SK-N-SH (cell line): ENCODE data around the gene CDCP1. TPM values are rescaled to one million over a fixed set of nuclear protein-coding genes. Genes with fewer than 3 reads are reported as not detected.

Experiments used
- CTCF ChIA-PET: fragments of 300-600, 350-600 bp; formaldehyde crosslinking; extraction: SDS; loops from one replicate; lab custom pipeline; 2021; lab: Yijun Ruan, JAX
- POLR2A ChIA-PET: fragments of 350-600 bp; sonication (Branson Sonifier 250); formaldehyde crosslinking; extraction: SDS; loops from one replicate; lab custom pipeline; 2020; ENCODE audit warnings: antibody characterized with exemption, inconsistent platforms; lab: Yijun Ruan, JAX
- DNase-seq: peaks from one replicate; pipeline ENCODE4 v3.0.0; 2012
- H2AFZ ChIP-seq: fragments of 200-600 bp; sonication (generic); 2 replicates; pipeline ENCODE4 v1.8.1; 2016; ENCODE audit warnings: antibody characterized with exemption, mild to moderate bottlenecking, low read depth
- H3F3A ChIP-seq: fragments of 200-600 bp; sonication (generic); replicated peaks from 2 replicates; pipeline ENCODE3; 2016; ENCODE audit warnings: antibody characterized with exemption, mild to moderate bottlenecking; ENCODE audit not compliant: insufficient read depth
- H3K27ac ChIP-seq, 2 experiments: fragments of 200-500 bp in 1 of 2; fragments of 200-600 bp in 1 of 2; sonication (Bioruptor generic) in 1 of 2; sonication (generic), shearing (Covaris generic) in 1 of 2; 2 replicates each; pipeline versions ENCODE4 v1.5.1 to v1.6.1; 2014 to 2016; ENCODE audit warnings: low read depth in 2 of 2, inconsistent platforms in 1 of 2, low read length in 1 of 2, mild to moderate bottlenecking in 1 of 2, mixed read lengths in 1 of 2
- H3K27me3 ChIP-seq: fragments of 200-600 bp; sonication (generic), shearing (Covaris generic); 2 replicates; pipeline ENCODE4 v1.6.1; 2016; ENCODE audit warnings: mixed run types; ENCODE audit not compliant: insufficient read depth
- H3K36me3 ChIP-seq, 2 experiments: fragments of 200-500 bp in 1 of 2; fragments of 200-600 bp in 1 of 2; sonication (Bioruptor generic) in 1 of 2; sonication (generic) in 1 of 2; replicated peaks in 1 of 2; 2 replicates each; pipeline versions ENCODE3 to v1.5.1; 2014 to 2016; ENCODE audit warnings: low read length in 1 of 2, mild to moderate bottlenecking in 1 of 2; ENCODE audit not compliant: insufficient read depth in 2 of 2, control insufficient read depth in 1 of 2
- H3K4me1 ChIP-seq, 2 experiments: fragments of 200-500 bp in 1 of 2; fragments of 200-600 bp in 1 of 2; sonication (Bioruptor generic) in 1 of 2; sonication (generic), shearing (Covaris generic) in 1 of 2; 2 replicates each; pipeline versions ENCODE4 v1.5.1 to v1.6.1; 2014 to 2016; ENCODE audit warnings: low read depth in 1 of 2, low read length in 1 of 2, mixed run types in 1 of 2; ENCODE audit not compliant: insufficient read depth in 2 of 2, control insufficient read depth in 1 of 2
- H3K4me2 ChIP-seq: fragments of 200-600 bp; sonication (generic), shearing (Covaris generic); 2 replicates; pipeline ENCODE4 v1.6.1; 2017; ENCODE audit warnings: mixed run types
- H3K4me3 ChIP-seq, 2 experiments: fragments of 200-500 bp in 1 of 2; fragments of 200-600 bp in 1 of 2; sonication (Bioruptor generic) in 1 of 2; sonication (generic), shearing (Covaris generic) in 1 of 2; 2 replicates each; pipeline versions ENCODE4 v1.5.1 to v1.8.1; 2014 to 2016; ENCODE audit warnings: low read depth in 2 of 2, inconsistent platforms in 1 of 2, low read length in 1 of 2, mild to moderate bottlenecking in 1 of 2, mixed read lengths in 1 of 2, moderate library complexity in 1 of 2
- H3K79me2 ChIP-seq: fragments of 200-600 bp; sonication (generic); 2 replicates; pipeline ENCODE4 v1.8.1; 2017; ENCODE audit warnings: mild to moderate bottlenecking; ENCODE audit not compliant: insufficient read depth
- H3K9ac ChIP-seq: fragments of 200-600 bp; sonication (generic); 2 replicates; pipeline ENCODE4 v1.6.1; 2017; ENCODE audit warnings: mixed run types
- H3K9me2 ChIP-seq: fragments of 200-600 bp; sonication (generic); 2 replicates; pipeline ENCODE4 v1.6.1; 2017; ENCODE audit warnings: mixed run types
- H3K9me3 ChIP-seq: fragments of 200-600 bp; sonication (generic); 2 replicates; pipeline ENCODE4 v1.6.1; 2017; ENCODE audit warnings: mixed run types, mild to moderate bottlenecking, moderate library complexity
- H4K20me1 ChIP-seq: fragments of 200-600 bp; sonication (generic); 2 replicates; pipeline ENCODE4 v1.6.1; 2017; ENCODE audit warnings: mild to moderate bottlenecking, mixed run types; ENCODE audit not compliant: insufficient read depth
- CHD2 ChIP-seq: fragments of 150-350 bp; IDR thresholded peaks from 2 replicates; pipeline ENCODE4 v1.6.1; 2018; ENCODE audit warnings: low read length; ENCODE audit not compliant: partially characterized antibody
- EZH2phosphoT487 ChIP-seq: fragments of 200-600 bp; sonication (generic); IDR thresholded peaks from 2 replicates; pipeline ENCODE4 v1.6.1; 2017; ENCODE audit warnings: low read depth, mixed run types, mild to moderate bottlenecking, antibody characterized with exemption, moderate library complexity, borderline replicate concordance
- MEF2A ChIP-seq: IDR thresholded peaks from 2 replicates; pipeline ENCODE4 v1.4.0; 2012; ENCODE audit warnings: low read depth, borderline replicate concordance
- SIN3A ChIP-seq: IDR thresholded peaks from 2 replicates; pipeline ENCODE4 v1.6.1; 2012; ENCODE audit warnings: low read depth, mild to moderate bottlenecking, low read length, moderate library complexity, borderline replicate concordance
- WGBS: methylation state at CpG from one replicate; pipeline ENCODE4 v1.1.6; 2017; ENCODE audit warnings: low lambda C conversion rate; 5-methylcytosine and 5-hydroxymethylcytosine counted together
- polyA plus RNA-seq, 3 experiments: library from polyadenylated mRNA; depleted of rRNA; stranded (reverse); fragments of >200 nt; gene quantifications; 2 replicates each; pipeline ENCODE4 v1.2.3, GENCODE V29; 2012
- TF ChIP-seq, protein P1 (sequence below): IDR thresholded peaks from 2 replicates; pipeline ENCODE4 v1.4.0; 2012; ENCODE audit warnings: low read depth, borderline replicate concordance
- TF ChIP-seq, protein P2 (sequence below): fragments of 150-350 bp; IDR thresholded peaks from 2 replicates; pipeline ENCODE4 v1.6.1; 2017; ENCODE audit warnings: antibody characterized with exemption, low read length, low read depth, borderline replicate concordance
- TF ChIP-seq, protein P3 (sequence below): IDR thresholded peaks from 2 replicates; pipeline ENCODE4 v1.6.1; 2012; ENCODE audit warnings: mild to moderate bottlenecking, low read depth, low read length, moderate library complexity
- TF ChIP-seq, protein P4 (sequence below): fragments of 200-600 bp; sonication (generic); IDR thresholded peaks from 2 replicates; pipeline ENCODE4 v1.6.1; 2017; ENCODE audit warnings: antibody characterized with exemption, mild to moderate bottlenecking, moderate library complexity
- TF ChIP-seq, protein P5 (sequence below): IDR thresholded peaks from 2 replicates; pipeline ENCODE4 v1.4.0; 2012; ENCODE audit warnings: low read depth, borderline replicate concordance

Gene CDCP1
- polyA plus RNA-seq, 1 of the 3 experiments (the other 2 are of a cell fraction): 3.6 TPM

DNA sequence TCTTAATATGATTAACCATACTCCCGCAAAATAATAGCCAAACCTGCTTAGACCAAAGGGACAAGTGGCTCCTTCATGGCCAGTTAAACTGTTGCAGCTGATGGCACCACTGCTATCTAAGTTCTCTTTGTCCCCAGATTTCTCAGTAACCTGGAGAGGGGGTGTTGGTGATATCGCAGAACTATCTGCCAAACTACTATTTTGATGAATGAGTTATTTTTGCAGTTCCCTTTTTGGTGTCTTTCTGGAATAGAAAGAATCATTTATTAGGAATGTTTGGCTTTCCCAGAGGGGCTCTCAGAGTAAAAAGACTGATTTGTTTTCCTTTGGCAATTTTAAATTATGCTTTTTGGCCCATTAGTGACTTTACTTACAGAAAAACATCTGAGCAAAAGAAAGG lies 87.0 kb downstream of the CDCP1 start:
- peaks cover 0 to 23% of the 10 kb centered on the region in 2 experiments; a peak in 2 of 4 replicates for H3K4me1 ChIP-seq
- H2AFZ ChIP-seq: no peak overlapping the region
- TF ChIP-seq, protein P1, sequence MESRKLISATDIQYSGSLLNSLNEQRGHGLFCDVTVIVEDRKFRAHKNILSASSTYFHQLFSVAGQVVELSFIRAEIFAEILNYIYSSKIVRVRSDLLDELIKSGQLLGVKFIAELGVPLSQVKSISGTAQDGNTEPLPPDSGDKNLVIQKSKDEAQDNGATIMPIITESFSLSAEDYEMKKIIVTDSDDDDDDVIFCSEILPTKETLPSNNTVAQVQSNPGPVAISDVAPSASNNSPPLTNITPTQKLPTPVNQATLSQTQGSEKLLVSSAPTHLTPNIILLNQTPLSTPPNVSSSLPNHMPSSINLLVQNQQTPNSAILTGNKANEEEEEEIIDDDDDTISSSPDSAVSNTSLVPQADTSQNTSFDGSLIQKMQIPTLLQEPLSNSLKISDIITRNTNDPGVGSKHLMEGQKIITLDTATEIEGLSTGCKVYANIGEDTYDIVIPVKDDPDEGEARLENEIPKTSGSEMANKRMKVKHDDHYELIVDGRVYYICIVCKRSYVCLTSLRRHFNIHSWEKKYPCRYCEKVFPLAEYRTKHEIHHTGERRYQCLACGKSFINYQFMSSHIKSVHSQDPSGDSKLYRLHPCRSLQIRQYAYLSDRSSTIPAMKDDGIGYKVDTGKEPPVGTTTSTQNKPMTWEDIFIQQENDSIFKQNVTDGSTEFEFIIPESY: no peak
- TF ChIP-seq CHD2: no peak
- TF ChIP-seq, protein P2, sequence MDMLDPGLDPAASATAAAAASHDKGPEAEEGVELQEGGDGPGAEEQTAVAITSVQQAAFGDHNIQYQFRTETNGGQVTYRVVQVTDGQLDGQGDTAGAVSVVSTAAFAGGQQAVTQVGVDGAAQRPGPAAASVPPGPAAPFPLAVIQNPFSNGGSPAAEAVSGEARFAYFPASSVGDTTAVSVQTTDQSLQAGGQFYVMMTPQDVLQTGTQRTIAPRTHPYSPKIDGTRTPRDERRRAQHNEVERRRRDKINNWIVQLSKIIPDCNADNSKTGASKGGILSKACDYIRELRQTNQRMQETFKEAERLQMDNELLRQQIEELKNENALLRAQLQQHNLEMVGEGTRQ: no peak
- TF ChIP-seq SIN3A: no peak
- TF ChIP-seq, protein P3, sequence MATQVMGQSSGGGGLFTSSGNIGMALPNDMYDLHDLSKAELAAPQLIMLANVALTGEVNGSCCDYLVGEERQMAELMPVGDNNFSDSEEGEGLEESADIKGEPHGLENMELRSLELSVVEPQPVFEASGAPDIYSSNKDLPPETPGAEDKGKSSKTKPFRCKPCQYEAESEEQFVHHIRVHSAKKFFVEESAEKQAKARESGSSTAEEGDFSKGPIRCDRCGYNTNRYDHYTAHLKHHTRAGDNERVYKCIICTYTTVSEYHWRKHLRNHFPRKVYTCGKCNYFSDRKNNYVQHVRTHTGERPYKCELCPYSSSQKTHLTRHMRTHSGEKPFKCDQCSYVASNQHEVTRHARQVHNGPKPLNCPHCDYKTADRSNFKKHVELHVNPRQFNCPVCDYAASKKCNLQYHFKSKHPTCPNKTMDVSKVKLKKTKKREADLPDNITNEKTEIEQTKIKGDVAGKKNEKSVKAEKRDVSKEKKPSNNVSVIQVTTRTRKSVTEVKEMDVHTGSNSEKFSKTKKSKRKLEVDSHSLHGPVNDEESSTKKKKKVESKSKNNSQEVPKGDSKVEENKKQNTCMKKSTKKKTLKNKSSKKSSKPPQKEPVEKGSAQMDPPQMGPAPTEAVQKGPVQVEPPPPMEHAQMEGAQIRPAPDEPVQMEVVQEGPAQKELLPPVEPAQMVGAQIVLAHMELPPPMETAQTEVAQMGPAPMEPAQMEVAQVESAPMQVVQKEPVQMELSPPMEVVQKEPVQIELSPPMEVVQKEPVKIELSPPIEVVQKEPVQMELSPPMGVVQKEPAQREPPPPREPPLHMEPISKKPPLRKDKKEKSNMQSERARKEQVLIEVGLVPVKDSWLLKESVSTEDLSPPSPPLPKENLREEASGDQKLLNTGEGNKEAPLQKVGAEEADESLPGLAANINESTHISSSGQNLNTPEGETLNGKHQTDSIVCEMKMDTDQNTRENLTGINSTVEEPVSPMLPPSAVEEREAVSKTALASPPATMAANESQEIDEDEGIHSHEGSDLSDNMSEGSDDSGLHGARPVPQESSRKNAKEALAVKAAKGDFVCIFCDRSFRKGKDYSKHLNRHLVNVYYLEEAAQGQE: no peak
- TF ChIP-seq, protein P4, sequence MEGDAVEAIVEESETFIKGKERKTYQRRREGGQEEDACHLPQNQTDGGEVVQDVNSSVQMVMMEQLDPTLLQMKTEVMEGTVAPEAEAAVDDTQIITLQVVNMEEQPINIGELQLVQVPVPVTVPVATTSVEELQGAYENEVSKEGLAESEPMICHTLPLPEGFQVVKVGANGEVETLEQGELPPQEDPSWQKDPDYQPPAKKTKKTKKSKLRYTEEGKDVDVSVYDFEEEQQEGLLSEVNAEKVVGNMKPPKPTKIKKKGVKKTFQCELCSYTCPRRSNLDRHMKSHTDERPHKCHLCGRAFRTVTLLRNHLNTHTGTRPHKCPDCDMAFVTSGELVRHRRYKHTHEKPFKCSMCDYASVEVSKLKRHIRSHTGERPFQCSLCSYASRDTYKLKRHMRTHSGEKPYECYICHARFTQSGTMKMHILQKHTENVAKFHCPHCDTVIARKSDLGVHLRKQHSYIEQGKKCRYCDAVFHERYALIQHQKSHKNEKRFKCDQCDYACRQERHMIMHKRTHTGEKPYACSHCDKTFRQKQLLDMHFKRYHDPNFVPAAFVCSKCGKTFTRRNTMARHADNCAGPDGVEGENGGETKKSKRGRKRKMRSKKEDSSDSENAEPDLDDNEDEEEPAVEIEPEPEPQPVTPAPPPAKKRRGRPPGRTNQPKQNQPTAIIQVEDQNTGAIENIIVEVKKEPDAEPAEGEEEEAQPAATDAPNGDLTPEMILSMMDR: no peak
- no peak for TF ChIP-seq EZH2phosphoT487
- TF ChIP-seq MEF2A: no peak
- TF ChIP-seq, protein P5, sequence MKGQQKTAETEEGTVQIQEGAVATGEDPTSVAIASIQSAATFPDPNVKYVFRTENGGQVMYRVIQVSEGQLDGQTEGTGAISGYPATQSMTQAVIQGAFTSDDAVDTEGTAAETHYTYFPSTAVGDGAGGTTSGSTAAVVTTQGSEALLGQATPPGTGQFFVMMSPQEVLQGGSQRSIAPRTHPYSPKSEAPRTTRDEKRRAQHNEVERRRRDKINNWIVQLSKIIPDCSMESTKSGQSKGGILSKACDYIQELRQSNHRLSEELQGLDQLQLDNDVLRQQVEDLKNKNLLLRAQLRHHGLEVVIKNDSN: no peak
- no peaks in the 10 kb centered on the region for H3K79me2 ChIP-seq
- peaks cover 17% of the 10 kb centered on the region for H3F3A ChIP-seq
- no peaks in the 10 kb centered on the region for H3K36me3 ChIP-seq
- no peak overlapping the region for H3K4me3 ChIP-seq
- no peak overlapping the region for H3K9ac ChIP-seq
- H3K27ac ChIP-seq: no peak overlapping the region
- H3K27me3 ChIP-seq: no peaks in the 10 kb centered on the region
- no peaks in the 10 kb centered on the region for H3K9me3 ChIP-seq
- ChIA-PET CTCF (no interaction called here), POLR2A (no interaction called here)
- no peaks in the 10 kb centered on the region for H4K20me1 ChIP-seq
- DNase-seq: no peak
- no peaks in the 10 kb centered on the region for H3K9me2 ChIP-seq
- WGBS: 90% methylated on average over 2 of the region's 2 CpGs
- no peak overlapping the region for H3K4me2 ChIP-seq
